Pancreas (tissue), 10 donors: Measurements from ENCODE around the gene PLA2G3. TPM values are rescaled to one million over a fixed set of nuclear protein-coding genes. Genes with fewer than 3 reads are reported as not detected.
A peak's percentile ranks its signal among the peaks of the same experiment; 100 is the strongest.

ENCODE experiments used
- ATAC-seq, 4 donors: fragments of 200-7000 bp; cut with Tn5 transposase; one replicate each; pipeline versions ENCODE4 v1.8.0 to v1.9.1; 2020; ENCODE audit warnings: mild to moderate bottlenecking in 4 of 4, moderate library complexity in 4 of 4
- DNase-seq, 6 donors: peaks; one replicate each; pipeline ENCODE4 v3.0.0-alpha.2; 2020
- FAIRE-seq: peaks from 2 replicates; lab custom pipeline; 2012; peaks lifted over from hg19 to GRCh38; lab: Jason Lieb, UNC
- H3K27ac ChIP-seq, 4 donors: fragments of 200-600 bp; sonication (generic); 1 replicate in 3 of 4; 2 replicates in 1 of 4; pipeline versions ENCODE4 v1.5.0 to v1.8.0; 2020
- H3K27me3 ChIP-seq, 4 donors: fragments of 200-600 bp; one replicate each; pipeline ENCODE4 v1.8.0; 2021
- H3K36me3 ChIP-seq, 3 donors: fragments of 200-600 bp; sonication (generic) in 1 of 3; one replicate each; pipeline versions ENCODE4 v1.5.0 to v1.8.0; 2020 to 2021
- H3K4me1 ChIP-seq, 3 donors: fragments of 200-600 bp; one replicate each; pipeline ENCODE4 v1.8.0; 2021
- H3K4me3 ChIP-seq, 4 donors: fragments of 200-600 bp; sonication (generic) in 2 of 4; one replicate each; pipeline versions ENCODE4 v1.5.0 to v1.8.0; 2020 to 2021
- H3K9me3 ChIP-seq, 4 donors: fragments of 200-600 bp; one replicate each; pipeline ENCODE4 v1.8.0; 2021
- WGBS, 2 donors: extraction: QIAGEN DNeasy Blood & Tissue Kit; methylation state at CpG; one replicate each; pipeline ENCODE4 v1.1.7; 2013; 5-methylcytosine and 5-hydroxymethylcytosine counted together
- intact Hi-C, 3 donors: fragments of 100-400 bp; cut with DNase I; formaldehyde crosslinking; loops; one replicate each; pipeline versions ENCODE4 v1.11.1 to v1.14.2; 2022
- polyA plus RNA-seq, 2 donors: library from polyadenylated mRNA; stranded (reverse); fragments of 200-250 nt; gene quantifications; one replicate each; pipeline ENCODE4 v1.2.3, GENCODE V29; 2013
- total RNA-seq, 6 donors: library from RNA; stranded (reverse); fragmentation: NEBNext Ultra II Directional in 4 of 6; extraction: Animal tissue kit (Norgen Biotek cat#: 25700) in 4 of 6; gene quantifications; one replicate each; pipeline versions ENCODE4 v1.2.1 to v1.2.4, GENCODE V29; 2021 to 2023
- TF ChIP-seq, protein P1 (sequence below), 4 donors: fragments of 200-600 bp; sonication (generic) in 3 of 4; IDR thresholded peaks; one replicate each; pipeline versions ENCODE4 v1.5.0 to v1.8.0; 2021; ENCODE audit warnings: antibody characterized with exemption in 4 of 4
- donor health status: healthy with polysubstance abuse.
- donor health status: DM: no; HTN: no; CAD: no; lungs with moderate emphysema.
- donor health status: DM: no; HTN: no; CAD: no.
- donor health status: control.
- donor health status: control.
- donor health status: Bipolar disorder and iron deficiency.
- donor health status: DM: yes; HTN: yes; CAD: no.
- donor health status: DM: no; HTN: no; CAD: no.
- donor health status: DM: no; HTN: no; CAD: no.
- donor health status: DM: yes; HTN: yes; CAD: no.

PLA2G3 gene
- total and polyA plus RNA-seq, 8 donors: 0.02 TPM; not detected in 7

DNA sequence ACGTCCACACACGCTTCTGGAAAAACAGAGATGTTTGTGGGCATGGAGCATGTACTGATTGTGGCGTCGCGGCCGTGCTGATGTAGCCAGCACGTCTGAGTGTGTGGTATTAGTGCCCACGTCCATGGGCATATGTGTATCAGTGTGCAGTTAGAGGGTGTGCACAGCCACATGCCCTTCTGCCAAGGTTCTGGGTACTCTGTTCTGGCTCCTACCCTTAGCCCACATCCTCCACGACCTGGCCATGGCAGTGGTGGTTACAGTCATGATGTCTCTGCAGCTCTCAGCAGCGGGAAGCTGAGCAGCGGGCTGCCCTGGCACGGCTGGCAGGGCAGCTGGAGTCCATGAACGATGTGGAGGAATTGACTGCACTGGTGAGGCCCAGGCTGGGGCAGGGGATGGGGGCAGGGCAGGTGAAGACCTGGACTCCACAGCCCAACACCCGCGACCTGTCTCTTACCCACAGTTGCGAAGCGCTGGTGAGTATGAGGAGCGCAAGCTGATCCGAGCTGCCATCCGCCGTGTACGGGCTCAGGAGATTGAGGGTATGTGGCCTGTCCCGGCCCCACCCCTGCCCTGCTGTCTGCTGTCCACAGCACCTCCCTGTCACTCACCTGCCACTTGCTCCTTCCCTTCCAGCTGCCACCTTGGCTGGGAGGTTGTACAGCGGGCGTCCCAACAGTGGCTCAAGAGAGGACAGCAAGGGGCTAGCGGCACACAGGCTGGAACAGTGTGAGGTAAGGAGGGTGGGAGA, 51.9 kb downstream of the PLA2G3 start:
- H3K27ac ChIP-seq: no peak overlapping the region
- 89 to 90% methylated on average over 26 of the region's 26 CpGs for WGBS, 2 donors
- H3K36me3 ChIP-seq: peaks cover 4 to 52% (median 21%) of the 10 kb centered on the region in 3 donors
- no peaks in the 10 kb centered on the region for H3K9me3 ChIP-seq
- DNase-seq (peak in 1 of 6 donors; percentile 64), FAIRE-seq (no peak), ATAC-seq (no peak)
- peaks cover 3 to 15% (median 11%) of the 10 kb centered on the region in 3 donors for H3K4me1 ChIP-seq
- H3K27me3 ChIP-seq: no peaks in the 10 kb centered on the region
- intact Hi-C loops: loop anchor here in 2 of 3 donors (5.0 kb wide), 2 partner anchors 136 to 141 kb away; no protein-coding TSS in a partner anchor
- H3K4me3 ChIP-seq: no peak overlapping the region
- TF ChIP-seq, protein P1, sequence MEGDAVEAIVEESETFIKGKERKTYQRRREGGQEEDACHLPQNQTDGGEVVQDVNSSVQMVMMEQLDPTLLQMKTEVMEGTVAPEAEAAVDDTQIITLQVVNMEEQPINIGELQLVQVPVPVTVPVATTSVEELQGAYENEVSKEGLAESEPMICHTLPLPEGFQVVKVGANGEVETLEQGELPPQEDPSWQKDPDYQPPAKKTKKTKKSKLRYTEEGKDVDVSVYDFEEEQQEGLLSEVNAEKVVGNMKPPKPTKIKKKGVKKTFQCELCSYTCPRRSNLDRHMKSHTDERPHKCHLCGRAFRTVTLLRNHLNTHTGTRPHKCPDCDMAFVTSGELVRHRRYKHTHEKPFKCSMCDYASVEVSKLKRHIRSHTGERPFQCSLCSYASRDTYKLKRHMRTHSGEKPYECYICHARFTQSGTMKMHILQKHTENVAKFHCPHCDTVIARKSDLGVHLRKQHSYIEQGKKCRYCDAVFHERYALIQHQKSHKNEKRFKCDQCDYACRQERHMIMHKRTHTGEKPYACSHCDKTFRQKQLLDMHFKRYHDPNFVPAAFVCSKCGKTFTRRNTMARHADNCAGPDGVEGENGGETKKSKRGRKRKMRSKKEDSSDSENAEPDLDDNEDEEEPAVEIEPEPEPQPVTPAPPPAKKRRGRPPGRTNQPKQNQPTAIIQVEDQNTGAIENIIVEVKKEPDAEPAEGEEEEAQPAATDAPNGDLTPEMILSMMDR (IDR thresholded peaks at IDR 0.05): no peak

DNA sequence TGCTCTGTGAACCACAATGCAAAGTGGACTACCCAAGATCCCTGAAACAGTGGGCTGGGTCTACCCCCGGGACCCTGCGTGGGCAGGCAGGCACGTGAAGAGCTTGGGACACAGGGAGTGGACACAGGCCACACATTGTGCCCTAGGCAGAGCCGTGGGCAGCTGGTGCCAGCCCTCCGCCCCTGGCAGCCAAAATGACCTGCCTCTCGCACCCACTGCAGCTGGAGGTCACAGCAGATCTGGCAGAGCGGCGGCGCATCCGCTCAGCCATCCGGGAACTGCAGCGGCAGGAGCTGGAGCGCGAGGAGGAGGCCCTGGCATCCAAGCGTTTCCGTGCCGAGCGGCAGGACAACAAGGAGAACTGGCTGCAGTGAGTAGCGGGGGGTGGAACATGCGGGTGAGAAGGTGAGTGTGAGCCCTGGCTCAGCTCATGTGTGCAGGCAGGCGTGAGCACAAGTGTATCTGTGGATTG, 52.5 kb downstream of the PLA2G3 start:
- ATAC-seq: no peak

DNA sequence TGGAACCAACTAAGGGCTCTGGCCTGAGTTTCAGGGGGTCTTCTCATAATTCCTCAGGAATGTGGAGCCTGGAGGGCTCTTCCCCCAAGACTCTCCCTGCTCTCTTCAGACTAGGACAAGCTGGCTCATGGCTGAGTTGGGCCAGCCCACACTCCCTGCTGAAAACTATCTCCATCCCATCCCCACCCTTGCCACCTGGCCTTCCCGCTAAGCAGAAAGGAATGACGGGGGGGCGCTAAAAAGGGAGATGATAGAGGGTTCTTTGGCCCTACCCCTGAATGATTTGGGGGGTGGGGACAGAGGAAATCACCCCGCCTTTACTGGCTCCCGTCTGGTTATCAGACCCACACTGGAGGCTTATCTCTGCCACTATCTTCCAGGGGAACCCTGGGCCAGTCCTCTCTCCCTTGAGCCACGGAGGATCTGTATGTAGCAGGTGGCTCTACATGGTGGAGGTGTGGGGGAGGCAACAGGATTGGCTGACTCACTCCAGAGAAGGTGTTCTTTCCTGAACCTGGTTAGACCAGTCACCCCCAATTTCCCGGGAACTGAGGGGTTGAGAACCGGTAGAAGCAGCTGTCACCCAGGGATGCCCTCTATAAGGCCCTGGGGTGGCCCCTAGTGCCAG, 53.5 kb downstream of the PLA2G3 start:
- peaks cover 4 to 39% (median 21%) of the 10 kb centered on the region in 3 donors for H3K36me3 ChIP-seq
- H3K9me3 ChIP-seq: no peaks in the 10 kb centered on the region
- 58 to 60% methylated on average over 8 of the region's 8 CpGs for WGBS, 2 donors
- TF ChIP-seq, protein P1 (IDR thresholded peaks at IDR 0.05): no peak
- FAIRE-seq: no peak
- no peaks in the 10 kb centered on the region for H3K27me3 ChIP-seq
- ATAC-seq: no peak
- intact Hi-C loops: loop anchor here in 2 of 3 donors (5.0 kb wide), 2 partner anchors 135 to 140 kb away; no protein-coding TSS in a partner anchor
- no peak overlapping the region for H3K4me3 ChIP-seq
- DNase-seq: peak in 1 of 6 donors; percentile 13
- peaks cover 12 to 29% (median 27%) of the 10 kb centered on the region in 3 donors for H3K4me1 ChIP-seq
- H3K27ac ChIP-seq: no peak overlapping the region

More for the DNA sequence above, 52.5 kb downstream of the PLA2G3 start:
- intact Hi-C loops: loop anchor here in 2 of 3 donors (5.0 kb wide), 2 partner anchors 135 to 140 kb away; no protein-coding TSS in a partner anchor
- Histone ChIP-seq H3K27me3 (no peaks in the 10 kb centered on the region), H3K9me3 (no peaks in the 10 kb centered on the region), H3K4me3 (no peak overlapping the region), H3K27ac (no peak overlapping the region), H3K36me3 (peaks cover 4 to 49% (median 21%) of the 10 kb centered on the region in 3 donors), H3K4me1 (peaks cover 9 to 21% (median 18%) of the 10 kb centered on the region in 3 donors)
- 93 to 94% methylated on average over 21 of the region's 21 CpGs for WGBS, 2 donors
- FAIRE-seq: no peak
- DNase-seq: peak in 2 of 6 donors; percentile 20 to 59
- TF ChIP-seq, protein P1 (IDR thresholded peaks at IDR 0.05): no peak

DNA sequence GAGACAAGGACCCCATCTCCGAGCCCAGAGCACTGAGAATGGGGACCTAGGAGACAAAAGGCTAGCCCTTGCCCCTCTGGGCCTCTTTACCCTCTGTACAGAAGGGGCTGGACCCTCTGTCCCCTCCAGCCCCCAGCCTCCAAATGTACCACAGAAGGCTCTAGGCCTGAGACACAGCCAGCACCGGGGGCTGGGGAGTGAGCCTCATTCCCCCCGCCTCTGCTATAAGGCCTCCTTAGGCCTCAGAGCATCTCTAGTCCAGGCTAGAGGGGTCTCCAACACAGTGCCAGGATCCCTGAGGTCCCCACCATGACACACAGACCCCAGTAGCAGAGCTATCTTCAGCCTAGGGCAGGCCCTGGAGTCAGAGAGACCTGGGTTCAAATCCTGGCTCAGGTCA, 54.4 kb downstream of the PLA2G3 start:
- TF ChIP-seq, protein P1 (IDR thresholded peaks at IDR 0.05): no peak
- Histone ChIP-seq H3K4me3 (peak overlapping the region in 1 of 4 donors; percentile 60), H3K36me3 (peaks cover under 1 to 31% (median 12%) of the 10 kb centered on the region in 3 donors), H3K9me3 (no peaks in the 10 kb centered on the region), H3K4me1 (peaks cover 12 to 29% (median 27%) of the 10 kb centered on the region in 3 donors), H3K27ac (peak overlapping the region; percentile 84 to 94 (median 88)), H3K27me3 (no peaks in the 10 kb centered on the region)
- 82 to 83% methylated on average over 3 of the region's 3 CpGs for WGBS, 2 donors
- ATAC-seq (no peak), DNase-seq (peak in 2 of 6 donors; percentile 14 to 41), FAIRE-seq (no peak)
- intact Hi-C loops: loop anchor here in 2 of 3 donors (5.0 kb wide), 2 partner anchors 134 to 139 kb away; no protein-coding TSS in a partner anchor
